HG02623 (cell line): ENCODE data around the gene GLT8D1.
"Not testable (repeated sequence)": the region's sequence is repeated elsewhere in the genome, so short reads cannot be mapped to it uniquely, and the experiment has no call there.

Source experiments
- ATAC-seq: cut with Tn5 transposase; IDR thresholded peaks from one replicate; pipeline ENCODE4 v1.9.1; 2021; ENCODE audit warnings: moderate library complexity; ENCODE audit not compliant: unreplicated experiment

Gene GLT8D1

GRCh38 chr3:52681596-52681995 is 24.0 kb downstream of the GLT8D1 start:
- no peak for ATAC-seq

- ATAC-seq = no peak
These were observed 25.8 kb downstream of the GLT8D1 start for GRCh38 chr3:52679811-52680210.

GRCh38 chr3:52679199-52679538 is 26.4 kb downstream of the GLT8D1 start:
- ATAC-seq = no peak

GRCh38 chr3:52678265-52679198 is 27.1 kb downstream of the GLT8D1 start:
- ATAC-seq = no peak

- not testable (repeated sequence) for ATAC-seq
These were observed 29.4 kb downstream of the GLT8D1 start for GRCh38 chr3:52676201-52676600.

- ATAC-seq = no peak
These were observed 33.9 kb downstream of the GLT8D1 start for GRCh38 chr3:52671676-52672075.

- ATAC-seq = peak; percentile 73
These were observed 34.7 kb downstream of the GLT8D1 start for GRCh38 chr3:52670621-52671521.

GRCh38 chr3:52663098-52663497 is 42.5 kb downstream of the GLT8D1 start:
- ATAC-seq = no peak

- ATAC-seq = no peak
These were observed 45.5 kb downstream of the GLT8D1 start for GRCh38 chr3:52660046-52660445.

- ATAC-seq = no peak
These were observed 49.7 kb downstream of the GLT8D1 start for GRCh38 chr3:52655895-52656294.

GRCh38 chr3:52651592-52651991 is 54.0 kb downstream of the GLT8D1 start:
- no peak for ATAC-seq

GRCh38 chr3:52650439-52650838 is 55.2 kb downstream of the GLT8D1 start:
- ATAC-seq = no peak

GRCh38 chr3:52649461-52650210 is 56.0 kb downstream of the GLT8D1 start:
- no peak for ATAC-seq

- ATAC-seq = no peak
These were observed 60.0 kb downstream of the GLT8D1 start for GRCh38 chr3:52645549-52645948.
